HG02759 (cell line): ENCODE results near the gene GRIA3.
"Not testable (repeated sequence)": the region's sequence is repeated elsewhere in the genome, so short reads cannot be mapped to it uniquely, and the experiment has no call there.

Source experiments
- ATAC-seq: cut with Tn5 transposase; IDR thresholded peaks from one replicate; pipeline ENCODE4 v1.9.1; 2021; ENCODE audit warnings: mild to moderate bottlenecking, moderate library complexity; ENCODE audit not compliant: unreplicated experiment

Gene GRIA3

DNA sequence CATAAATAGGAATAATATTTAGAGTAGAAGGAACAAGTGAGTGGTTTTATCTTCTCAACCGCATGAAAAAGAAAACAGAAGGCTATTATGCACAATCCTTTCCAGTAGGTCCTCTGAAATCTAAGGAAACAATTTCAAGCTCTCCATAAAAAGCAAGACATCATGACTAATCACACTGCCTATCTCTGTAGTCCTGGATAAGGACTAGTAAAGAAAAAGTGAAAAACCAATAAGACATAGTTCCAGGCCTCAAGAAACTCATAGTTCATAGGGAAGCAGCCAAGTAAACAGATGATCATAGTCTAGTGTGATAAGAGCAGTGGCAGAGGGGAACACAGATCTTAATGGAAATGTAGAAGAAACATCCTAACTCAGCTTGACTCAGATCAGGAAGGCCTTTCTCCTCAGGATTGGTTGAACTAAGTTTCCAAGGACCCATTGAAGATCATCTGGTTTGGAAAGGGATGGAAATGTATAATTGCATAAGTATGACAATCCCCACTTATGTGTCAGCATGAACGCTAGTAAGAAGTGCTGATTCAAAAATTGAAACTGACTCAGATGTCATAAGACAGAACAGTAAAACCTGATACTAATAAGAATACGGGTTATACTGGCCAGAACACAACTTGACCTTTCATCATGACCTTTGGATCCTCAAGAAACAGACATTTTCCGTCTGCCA is 155.3 kb downstream of the GRIA3 start:
- ATAC-seq: no peak

DNA sequence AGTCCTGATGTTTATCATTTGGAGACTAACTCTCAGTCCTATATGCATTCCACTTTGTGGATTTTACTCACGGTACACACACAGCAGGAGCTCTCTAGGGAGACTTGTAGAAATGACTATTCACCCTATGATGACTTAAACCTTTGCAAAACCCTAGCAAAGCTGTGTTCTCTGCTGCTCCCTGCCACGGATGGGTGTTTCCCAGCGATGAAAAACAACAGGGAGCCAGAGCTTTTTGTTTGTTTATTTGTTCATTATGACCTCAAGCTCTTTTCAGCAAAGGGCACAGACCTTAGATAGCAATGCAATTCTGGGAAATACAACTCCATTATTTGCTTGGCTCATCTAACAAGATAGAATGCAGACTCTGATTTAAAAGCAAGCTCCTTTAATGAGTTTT is 156.6 kb downstream of the GRIA3 start:
- ATAC-seq: peak; percentile 49

DNA sequence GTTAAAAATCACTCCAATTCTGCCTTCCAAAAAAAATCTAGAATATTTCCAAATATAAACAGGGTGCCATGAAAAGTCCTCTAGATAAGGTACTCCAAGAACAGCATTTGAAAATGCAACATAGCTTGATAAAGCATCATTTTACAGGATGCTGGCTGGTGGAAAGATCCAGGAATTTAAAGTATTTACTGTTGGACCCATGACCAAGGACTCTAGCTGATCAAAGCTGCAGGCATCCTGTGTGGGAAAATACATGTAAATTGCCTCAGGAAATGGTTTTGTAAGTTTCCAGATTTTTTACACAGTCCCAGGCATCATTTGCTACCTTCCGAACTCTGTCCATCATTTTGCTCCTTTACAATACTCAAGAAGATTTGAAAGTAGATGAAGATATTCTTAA is 164.4 kb downstream of the GRIA3 start:
- no peak for ATAC-seq

DNA sequence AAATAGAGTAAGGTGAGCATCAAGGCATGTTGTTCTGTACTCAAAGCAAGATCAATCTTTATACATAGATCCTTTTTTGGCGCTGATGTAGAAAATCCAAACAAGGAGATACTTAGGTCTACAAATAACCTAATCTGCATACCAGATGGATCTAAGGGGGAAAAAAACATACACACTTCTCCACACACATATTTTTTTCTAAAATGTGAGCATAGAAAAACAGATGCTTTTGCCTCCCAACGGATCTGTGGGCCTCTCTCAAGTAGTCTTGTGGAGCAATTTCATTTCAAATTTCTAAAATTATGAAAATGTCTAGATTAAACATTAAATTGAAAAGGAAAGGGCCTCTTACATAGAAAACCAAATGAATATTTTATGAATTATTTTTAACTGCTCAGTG is 166.1 kb downstream of the GRIA3 start:
- no peak for ATAC-seq

DNA sequence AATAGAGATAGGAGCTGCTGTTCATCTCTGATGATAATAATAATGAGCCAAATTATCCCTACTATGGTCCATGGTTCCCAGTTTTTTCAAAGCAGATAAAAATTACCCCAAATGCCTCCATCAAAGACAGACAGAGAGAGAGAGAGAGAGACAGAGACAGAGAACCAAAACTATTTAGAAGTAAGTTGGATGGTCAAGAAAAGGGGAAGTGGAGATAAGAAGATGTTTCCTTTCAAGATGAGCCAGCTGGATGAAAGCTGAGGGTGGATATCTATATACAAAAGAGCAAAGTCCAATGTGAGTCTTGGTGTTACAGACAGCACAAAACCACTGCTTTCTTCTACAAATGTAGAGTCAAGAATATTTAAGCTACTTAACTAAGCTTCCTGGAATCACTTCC is 173.9 kb downstream of the GRIA3 start:
- ATAC-seq: peak; percentile 95

DNA sequence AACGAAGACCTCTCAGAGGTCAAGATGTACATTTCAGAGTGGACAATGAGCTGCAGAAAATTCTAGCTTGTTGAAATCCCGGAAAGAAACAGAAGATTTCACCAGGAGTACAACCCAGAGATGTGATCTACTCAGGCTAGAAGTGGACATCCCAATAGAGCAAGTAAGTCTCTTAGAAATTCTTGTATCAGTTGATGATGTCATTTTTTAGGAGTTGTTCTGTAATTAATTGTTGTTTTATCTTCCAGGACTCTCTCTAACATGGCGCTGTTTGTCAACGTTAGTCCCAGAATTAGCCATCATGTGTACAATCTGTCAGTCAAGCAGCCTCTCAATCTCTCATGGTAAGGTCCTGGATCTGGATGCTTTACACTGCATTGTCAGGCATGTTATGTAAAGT is 174.4 kb downstream of the GRIA3 start:
- ATAC-seq: peak; percentile 3

DNA sequence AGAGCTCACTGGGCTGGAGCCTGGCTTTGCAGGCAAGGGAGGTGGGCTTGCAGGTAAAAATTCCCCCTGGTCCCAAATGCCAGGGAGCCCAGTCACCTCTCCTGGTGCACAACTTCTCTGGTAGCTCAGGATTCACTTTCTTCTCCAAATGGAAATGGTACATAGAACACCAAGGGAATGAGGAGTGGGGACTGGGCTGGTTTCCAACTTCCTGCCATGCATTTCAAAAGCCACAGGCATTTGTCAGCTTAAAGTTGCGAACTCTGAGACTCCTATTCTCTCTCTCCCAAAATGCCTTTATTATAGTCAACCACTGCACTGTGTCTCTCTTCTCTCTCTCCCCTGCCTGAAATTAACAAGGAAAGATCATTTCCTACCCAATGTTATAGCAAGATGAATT is 177.3 kb downstream of the GRIA3 start:
- no peak for ATAC-seq

DNA sequence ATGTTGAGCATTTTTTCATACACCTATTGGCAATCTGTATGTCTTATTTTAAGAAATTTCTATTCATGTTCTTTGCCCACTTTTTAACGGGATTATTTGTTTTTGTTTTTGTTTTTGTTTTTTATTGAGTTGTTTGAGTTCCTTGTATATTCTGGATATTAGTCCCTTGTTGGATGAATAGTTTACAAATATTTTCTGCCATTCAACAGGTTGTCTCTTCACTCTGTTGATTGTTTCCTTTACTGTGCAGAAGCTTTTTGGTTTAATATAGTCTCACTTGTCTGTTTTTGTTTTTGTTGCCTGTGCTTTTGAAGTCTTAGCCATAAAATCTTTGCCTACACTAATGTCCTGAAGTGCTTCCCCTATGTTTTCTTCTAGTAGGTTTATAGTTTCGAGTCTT is 202.1 kb downstream of the GRIA3 start:
- ATAC-seq: not testable (repeated sequence)

DNA sequence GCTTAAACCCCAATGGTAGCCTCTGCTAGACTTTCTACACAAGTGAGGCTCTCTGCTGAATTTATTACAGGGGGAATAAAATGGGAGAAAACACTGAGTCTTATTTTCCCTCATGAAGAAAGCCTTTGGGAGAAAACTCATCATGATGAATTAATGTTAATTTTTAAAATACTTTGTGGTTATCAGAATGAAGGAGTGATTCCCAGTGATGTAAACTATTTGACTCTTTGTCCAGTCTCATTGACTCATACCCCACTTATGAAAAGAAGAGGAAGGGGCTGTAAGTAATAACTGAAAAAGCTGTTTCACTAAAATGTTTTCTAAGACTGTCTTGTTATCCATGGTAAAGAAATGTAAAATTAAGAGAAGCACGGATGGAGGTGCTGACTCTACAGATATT is 208.8 kb downstream of the GRIA3 start:
- no peak for ATAC-seq

DNA sequence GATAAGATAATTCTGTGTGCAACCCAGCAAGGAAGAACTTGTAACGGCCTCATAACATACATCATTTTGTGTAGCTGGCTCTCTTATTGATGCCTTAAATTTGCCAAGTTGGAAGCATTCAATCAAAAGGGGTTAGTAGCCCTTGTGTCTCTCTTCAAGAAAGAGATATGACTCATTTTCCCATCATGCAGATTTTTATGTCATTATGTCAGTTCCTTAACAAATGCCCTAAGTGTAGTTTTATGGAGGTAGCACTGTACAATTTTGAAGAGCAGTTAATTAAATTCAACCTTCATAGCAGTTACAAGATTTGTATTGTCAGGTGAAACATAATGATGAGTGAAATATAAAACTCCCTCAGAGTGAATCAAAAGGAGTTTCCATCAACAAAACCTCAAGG is 215.6 kb downstream of the GRIA3 start:
- no peak for ATAC-seq

DNA sequence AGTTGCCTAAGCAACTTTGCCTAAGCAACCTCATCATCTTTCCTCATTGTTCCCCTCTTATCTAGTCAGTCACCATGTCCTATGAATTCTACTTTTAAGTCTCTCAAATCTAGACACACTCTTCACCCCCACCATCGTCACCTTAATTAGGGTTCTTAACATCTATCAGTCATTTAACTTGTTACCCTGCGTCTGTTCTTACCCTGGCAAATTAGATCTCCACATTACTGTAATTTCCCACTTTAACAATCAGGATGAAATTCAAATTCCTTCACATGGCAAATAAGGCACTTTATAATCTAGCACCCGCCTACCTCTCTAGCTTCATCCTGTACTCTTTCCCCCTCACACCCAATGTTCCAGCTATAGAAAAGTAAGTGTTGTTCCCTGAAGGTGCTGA is 221.2 kb downstream of the GRIA3 start:
- no peak for ATAC-seq

DNA sequence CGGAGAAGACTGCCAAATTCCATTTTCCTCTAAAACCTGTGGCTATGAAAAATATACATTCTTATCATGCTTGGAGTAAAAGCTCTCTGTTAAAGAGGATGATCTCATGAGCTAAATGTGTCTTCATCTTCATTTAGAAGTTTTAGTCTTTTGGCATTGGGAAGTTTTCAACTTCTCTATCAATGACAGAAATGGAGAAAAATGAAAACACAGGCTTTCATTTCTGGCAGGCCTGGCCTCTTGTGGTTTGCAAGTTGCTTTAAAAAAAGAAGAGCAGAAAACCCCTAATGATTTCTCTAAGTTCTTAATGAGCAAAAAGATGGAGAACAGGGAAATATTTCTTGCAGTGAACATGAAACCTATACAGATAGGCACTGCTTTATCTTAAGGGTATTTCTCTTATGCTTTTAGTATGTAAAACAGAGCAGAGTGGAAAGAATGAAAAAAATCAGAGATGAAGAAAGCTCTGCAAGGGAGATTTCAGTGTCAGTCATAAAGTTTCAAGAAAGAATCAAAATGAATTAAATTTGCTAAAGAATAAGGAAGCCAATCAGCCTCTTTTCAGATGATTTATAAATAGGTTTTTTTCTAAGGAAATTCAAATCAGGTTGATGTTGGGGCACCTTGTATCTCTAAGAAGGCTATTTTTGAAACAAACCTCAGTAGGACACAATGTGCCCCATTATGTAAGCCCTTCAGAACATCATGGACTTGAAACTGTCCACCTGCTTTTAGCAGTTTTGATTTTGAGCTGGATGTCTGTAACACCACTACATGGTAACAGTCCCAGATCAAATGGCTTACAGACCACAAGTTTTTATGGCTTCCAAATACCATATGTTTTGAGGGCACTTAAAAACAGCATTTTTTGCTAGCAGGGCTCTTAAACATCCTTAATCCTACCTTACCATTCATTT is 225.0 kb downstream of the GRIA3 start:
- peak; percentile 48 for ATAC-seq

DNA sequence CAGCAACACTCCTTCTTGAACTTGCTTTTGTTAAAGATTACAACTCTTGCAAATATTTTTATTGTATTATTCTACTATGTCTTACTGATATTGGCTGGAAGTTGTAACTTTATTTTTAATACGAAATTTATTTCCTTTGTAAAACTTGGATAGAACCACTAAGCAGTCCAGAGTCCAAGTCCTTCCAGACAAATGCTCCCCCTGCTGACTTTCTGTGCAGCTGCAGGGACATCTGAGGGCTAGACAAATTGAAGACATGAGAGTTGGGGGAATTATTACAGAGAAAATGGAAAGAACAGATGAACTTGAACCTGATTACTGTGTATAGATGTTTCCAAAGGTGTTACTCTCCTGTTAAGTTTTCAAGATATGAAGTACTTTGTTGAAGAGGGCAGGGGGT is 238.8 kb downstream of the GRIA3 start:
- peak; percentile 44 for ATAC-seq

DNA sequence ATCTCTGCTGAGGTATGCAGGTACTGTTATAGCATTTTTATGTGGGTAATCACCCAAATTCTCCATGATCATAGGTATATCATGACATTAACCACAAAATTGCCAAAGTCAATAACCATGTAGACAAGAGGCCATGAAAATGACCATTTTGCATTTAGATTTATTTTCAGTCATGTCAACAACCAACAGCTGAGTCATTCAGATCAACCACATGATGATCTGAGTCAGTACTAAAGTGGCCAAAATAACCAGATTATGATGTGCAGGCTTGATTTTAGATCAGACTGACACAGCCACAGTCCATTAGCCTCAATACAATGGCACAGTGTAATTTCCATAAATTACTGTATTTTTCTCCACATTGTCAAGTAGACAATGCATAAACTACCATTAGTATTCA is 240.5 kb downstream of the GRIA3 start:
- ATAC-seq: peak; percentile 93

DNA sequence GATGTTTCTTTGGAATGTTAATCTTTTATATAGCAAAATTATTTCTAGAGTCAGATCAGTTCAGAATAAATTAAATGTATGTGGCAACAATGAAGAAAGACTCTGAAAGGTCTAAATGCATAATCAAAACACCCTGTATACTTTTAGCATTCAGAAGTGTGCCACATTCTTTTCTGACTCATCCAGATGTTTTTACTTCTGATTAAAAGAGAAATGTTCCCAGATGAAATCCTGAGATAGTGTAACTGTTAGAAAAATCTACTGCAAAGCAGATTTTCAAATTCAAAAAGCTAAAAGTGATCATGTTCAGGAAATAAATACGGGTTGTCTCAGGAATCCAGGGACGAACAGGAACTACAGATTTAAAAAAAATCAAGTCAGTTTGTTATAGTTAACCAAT is 241.4 kb downstream of the GRIA3 start:
- no peak for ATAC-seq

DNA sequence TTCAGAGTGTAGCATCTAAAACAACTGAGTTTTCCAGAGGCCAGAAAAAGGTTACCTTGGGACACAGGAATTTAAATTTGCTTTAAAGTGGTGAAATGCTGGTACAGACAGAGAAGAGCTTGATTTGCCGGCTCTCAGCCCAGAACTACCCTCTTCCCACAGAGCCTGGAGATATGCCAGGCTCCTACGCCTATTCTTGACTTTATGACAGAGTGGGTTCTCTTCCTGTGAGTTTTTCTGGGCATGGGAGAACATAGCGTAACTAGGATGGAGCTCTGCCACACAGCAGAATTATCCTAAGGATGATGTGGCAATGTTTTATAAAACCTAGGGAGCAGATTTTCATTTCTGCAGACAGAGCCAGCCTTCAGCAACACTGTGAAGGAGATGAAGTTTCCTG is 241.8 kb downstream of the GRIA3 start:
- ATAC-seq: no peak

DNA sequence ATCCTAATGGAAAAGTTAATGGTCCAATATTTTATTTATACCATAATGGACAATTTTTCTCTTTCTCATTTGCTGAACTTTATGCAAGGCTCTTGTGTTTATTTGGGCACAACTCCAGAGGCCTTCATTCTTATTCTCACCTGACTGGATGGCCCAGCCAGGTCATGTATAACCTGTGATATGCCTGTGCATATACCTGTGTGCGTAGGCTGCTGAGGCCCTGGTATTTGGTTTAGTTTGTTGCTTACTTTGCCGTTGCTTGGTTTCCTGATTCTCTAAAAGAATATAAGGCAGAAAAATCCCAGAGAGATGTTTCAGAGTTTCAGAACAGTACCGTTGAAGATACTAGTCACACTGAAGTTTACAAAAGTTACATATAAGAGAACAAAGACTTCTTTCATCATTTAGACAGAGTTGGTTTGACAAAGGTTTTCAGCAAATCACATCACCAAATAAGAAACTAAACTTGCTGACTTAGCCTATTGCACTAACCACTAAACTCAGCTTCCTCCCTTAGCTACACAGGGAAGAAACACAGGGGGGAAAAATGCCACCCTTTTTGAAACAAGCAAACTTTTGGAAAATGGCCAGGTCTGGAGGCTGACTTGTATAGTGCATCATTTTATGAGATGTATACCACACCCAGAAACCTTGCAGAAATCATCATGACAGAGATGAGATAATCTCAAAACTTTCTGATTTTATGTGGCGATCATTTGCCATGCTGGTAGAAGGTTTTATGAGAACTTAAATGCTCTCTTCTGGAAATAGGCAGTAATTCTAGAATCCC is 248.5 kb downstream of the GRIA3 start:
- ATAC-seq: no peak

DNA sequence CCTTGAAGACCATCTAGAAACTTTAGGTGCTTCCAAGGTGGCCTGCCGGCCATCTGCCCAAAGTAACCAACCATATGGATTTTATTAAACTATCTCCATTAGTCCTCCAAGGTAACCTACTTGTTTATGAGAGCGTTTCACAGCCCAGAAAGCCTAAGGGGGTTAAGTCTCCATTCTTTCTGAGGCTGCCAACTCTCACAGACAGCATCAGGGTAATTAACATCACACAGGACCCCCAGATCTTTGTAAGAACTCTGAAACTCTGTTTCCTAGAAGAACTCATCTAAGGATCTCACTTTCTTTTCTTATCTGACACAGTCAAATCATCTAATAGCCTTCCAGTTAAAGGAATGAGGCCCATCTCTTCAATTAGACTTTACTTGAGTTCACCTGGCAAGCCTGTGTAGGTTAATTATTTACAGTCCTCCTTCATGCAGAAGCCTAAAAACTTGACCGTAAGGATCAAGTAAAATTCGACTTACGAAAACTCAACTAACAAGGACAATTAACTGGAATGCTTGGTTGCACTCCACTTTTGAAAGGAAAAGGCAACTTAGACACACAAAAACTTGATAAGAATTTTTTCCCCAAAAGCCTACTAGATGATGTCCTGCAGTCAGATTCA is 252.5 kb downstream of the GRIA3 start:
- ATAC-seq: no peak

DNA sequence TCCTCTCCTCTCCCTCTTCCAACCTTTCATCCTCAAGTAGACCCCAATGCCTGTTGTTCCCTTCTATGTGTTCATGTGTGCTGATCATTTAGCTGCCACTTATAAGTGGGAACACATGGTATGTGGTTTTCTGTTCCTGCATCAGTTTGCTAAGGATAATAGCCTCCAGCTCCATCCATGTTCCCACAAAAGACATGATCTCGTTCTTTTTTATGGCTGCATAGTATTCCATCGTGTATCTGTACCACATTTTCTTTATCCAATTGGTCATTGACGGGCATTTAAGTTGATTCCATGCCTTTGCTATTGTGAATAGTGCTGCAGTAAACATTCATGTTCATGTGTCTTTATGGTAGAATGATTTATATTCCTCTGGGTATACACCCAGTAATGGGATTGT is 255.8 kb downstream of the GRIA3 start:
- not testable (repeated sequence) for ATAC-seq

DNA sequence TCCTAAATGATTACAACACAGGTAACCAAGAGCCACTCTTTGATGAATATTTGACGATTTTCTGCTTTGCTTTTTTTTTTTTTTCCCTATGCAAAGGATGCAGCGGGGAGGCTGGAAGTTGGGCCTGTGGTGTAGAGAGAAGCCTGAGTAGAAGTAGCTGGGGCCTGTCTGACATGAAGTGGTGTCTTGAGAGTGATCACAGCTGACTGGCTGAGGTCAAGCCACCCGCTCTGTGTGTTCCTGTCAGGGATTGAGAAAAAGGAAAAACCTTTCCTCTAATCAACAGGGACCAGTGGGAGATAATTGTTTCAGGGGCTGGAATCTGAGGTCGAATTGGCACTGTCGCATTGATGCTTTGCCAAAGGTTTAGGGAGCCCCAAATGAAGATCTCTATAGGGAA is 258.7 kb downstream of the GRIA3 start:
- ATAC-seq: no peak

DNA sequence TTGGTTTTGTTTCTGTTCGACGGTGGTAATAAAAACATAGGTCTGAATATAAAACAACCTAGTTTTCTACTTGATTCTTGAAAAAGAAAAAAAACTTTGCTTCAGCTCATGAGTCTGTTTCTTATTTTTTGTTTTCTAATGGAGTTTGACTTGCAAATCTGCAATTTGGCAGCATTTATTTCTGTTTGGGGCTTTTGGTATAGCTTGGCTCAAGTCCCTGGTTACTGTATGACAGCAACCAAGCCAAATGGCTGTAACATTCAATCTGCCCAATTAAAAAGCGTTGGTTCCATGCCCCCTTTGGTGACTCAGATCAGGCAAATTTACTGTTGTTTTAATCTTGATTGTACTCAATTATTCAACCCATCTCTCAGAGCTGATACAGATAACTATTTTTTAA is 263.4 kb downstream of the GRIA3 start:
- ATAC-seq: no peak
